ENCODE results near the gene ZKSCAN1.
"Not testable (repeated sequence)": the region's sequence is repeated elsewhere in the genome, so short reads cannot be mapped to it uniquely, and the experiment has no call there.

The ZKSCAN1 gene

GRCh38 chr7:100015232-100016214, at the start of gene ZKSCAN1:
TSS of gene ZKSCAN1 (plus strand) at chr7:100015596. CDS start at chr7:100023507, 7,911 bp downstream.
- peak; percentile 78 for DNase-seq
- Histone ChIP-seq H3K36me3 (replicated peaks) (peaks cover 7% of the 10 kb centered on the region), H3K4me3 (ENCODE audit: low read depth, low read length) (peak within 1 kb of the TSS; percentile 91), H3K27me3 (replicated peaks) (no peaks in the 10 kb centered on the region), H3K27ac (peak within 1 kb of the TSS; percentile 93)
- TF ChIP-seq CTCF (IDR thresholded peaks at IDR 0.05; ENCODE audit: low read depth, low read length, missing control alignments), result no peak
- in situ Hi-C loops (cut with HindIII; ENCODE audit: low pct_ligation_motif_present, low sequenced_read_pairs), result no loop called here

- in situ Hi-C loops (cut with HindIII; ENCODE audit: low pct_ligation_motif_present, low sequenced_read_pairs), result no loop called here
- Histone ChIP-seq H3K27ac (no peak overlapping the region), H3K27me3 (replicated peaks) (no peaks in the 10 kb centered on the region), H3K36me3 (replicated peaks) (no peaks in the 10 kb centered on the region), H3K4me3 (ENCODE audit: low read depth, low read length) (no peak overlapping the region)
- DNase-seq, result no peak
- no peak for TF ChIP-seq CTCF (IDR thresholded peaks at IDR 0.05; ENCODE audit: low read depth, low read length, missing control alignments)
Observed at GRCh38 chr7:99969298-99969697, 46.1 kb upstream of the ZKSCAN1 start.

GRCh38 chr7:99969813-99970212, 45.6 kb upstream of the ZKSCAN1 start:
- DNase-seq; in situ Hi-C loops (cut with HindIII; ENCODE audit: low pct_ligation_motif_present, low sequenced_read_pairs); H3K27me3 ChIP-seq (replicated peaks): not testable (repeated sequence)

GRCh38 chr7:99971242-99971641, 44.2 kb upstream of the ZKSCAN1 start:
- Histone ChIP-seq H3K27ac (no peak overlapping the region), H3K36me3 (replicated peaks) (no peaks in the 10 kb centered on the region), H3K4me3 (ENCODE audit: low read depth, low read length) (no peak overlapping the region), H3K27me3 (replicated peaks) (no peaks in the 10 kb centered on the region)
- no peak for DNase-seq
- no peak for TF ChIP-seq CTCF (IDR thresholded peaks at IDR 0.05; ENCODE audit: low read depth, low read length, missing control alignments)
- in situ Hi-C loops (cut with HindIII; ENCODE audit: low pct_ligation_motif_present, low sequenced_read_pairs), result no loop called here

More at GRCh38 chr7:99969813-99970212, 45.6 kb upstream of the ZKSCAN1 start:
- H3K36me3 ChIP-seq (replicated peaks); H3K4me3 ChIP-seq (ENCODE audit: low read depth, low read length); H3K27ac ChIP-seq: not testable (repeated sequence)

- H3K27me3 ChIP-seq (replicated peaks); H3K4me3 ChIP-seq (ENCODE audit: low read depth, low read length); H3K27ac ChIP-seq; in situ Hi-C loops (cut with HindIII; ENCODE audit: low pct_ligation_motif_present, low sequenced_read_pairs); DNase-seq; H3K36me3 ChIP-seq (replicated peaks): not testable (repeated sequence)
Observed at GRCh38 chr7:99973817-99974216, 41.6 kb upstream of the ZKSCAN1 start.

GRCh38 chr7:99974681-99975080, 40.7 kb upstream of the ZKSCAN1 start:
- in situ Hi-C loops (cut with HindIII; ENCODE audit: low pct_ligation_motif_present, low sequenced_read_pairs), result loop anchor here (25.0 kb wide), 1 partner anchor 113 kb away; the partner anchor contains the start of genes COPS6 and ZNF3
- H3K4me3 ChIP-seq (ENCODE audit: low read depth, low read length), result no peak overlapping the region
- H3K27ac ChIP-seq, result no peak overlapping the region
- H3K27me3 ChIP-seq (replicated peaks), result no peaks in the 10 kb centered on the region
- DNase-seq, result no peak
- H3K36me3 ChIP-seq (replicated peaks), result no peaks in the 10 kb centered on the region
- TF ChIP-seq CTCF (IDR thresholded peaks at IDR 0.05; ENCODE audit: low read depth, low read length, missing control alignments), result no peak
